ENCODE data around the gene TMTC3.

GRCh38 chr12:88200029-88200428 lies 57.9 kb downstream of the TMTC3 start:
- TF ChIP-seq CTCF (conservative IDR thresholded peaks at IDR 0.05; ENCODE audit: low read depth in 2 of 2) (no peak), EZH2phosphoT487 (IDR thresholded peaks at IDR 0.05; ENCODE audit: unreplicated experiment) (no peak), EZH2 (IDR thresholded peaks at IDR 0.05; ENCODE audit: low read depth, unreplicated experiment) (no peak)
